ENCODE measurements around the gene CD300LD.

The CD300LD gene

GRCh38 chr17:74532115-74532514, 60.0 kb downstream of the CD300LD start:
- Histone ChIP-seq H3K4me3 (ENCODE audit: low read length) (no peak overlapping the region), H3K27me3 (ENCODE audit: control insufficient read depth, insufficient read depth, low read length) (no peaks in the 10 kb centered on the region), H3K9me3 (ENCODE audit: control insufficient read depth, low read length) (no peaks in the 10 kb centered on the region), H3K36me3 (ENCODE audit: control insufficient read depth, insufficient read depth, low read length) (no peaks in the 10 kb centered on the region), H3K9ac (ENCODE audit: low read length) (no peak overlapping the region), H3K4me1 (ENCODE audit: control insufficient read depth, insufficient read depth, low read length) (no peaks in the 10 kb centered on the region)

DNA sequence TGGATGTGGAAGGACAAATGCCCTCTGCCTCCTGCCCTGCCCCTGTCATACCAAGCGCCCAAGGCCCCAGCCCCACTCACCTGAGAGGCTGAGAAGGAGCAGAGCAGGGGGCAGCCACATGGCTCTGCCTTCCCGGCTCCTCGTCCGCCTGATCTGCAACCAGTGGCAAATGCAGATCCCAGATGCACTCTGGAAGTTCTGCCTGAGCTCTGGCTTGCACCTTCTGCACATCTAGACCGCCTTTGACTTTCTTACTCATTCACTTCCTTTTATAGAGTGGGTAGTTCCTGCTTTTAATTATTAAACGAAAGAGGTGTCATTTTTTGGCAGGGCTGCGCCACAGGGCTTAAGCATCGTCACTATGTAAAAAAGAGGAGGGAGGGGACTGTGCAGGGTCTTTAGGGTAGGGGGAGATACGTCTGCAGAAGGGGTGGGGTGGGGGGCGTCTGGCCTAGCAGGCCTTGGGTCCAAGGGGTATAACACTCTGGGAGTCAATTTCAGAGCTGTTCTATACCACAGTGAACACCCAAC, 60.8 kb downstream of the CD300LD start, which contains the start of gene CD300LB:
Gene CD300LB (minus strand): TSS at position 245 of the 531 bp plus-strand sequence. CDS start 125 bp downstream, at position 120.
- H3K4me3 ChIP-seq (ENCODE audit: low read length): no peak within 1 kb of the TSS
- H3K9me3 ChIP-seq (ENCODE audit: control insufficient read depth, low read length): no peaks in the 10 kb centered on the region
- H3K4me1 ChIP-seq (ENCODE audit: control insufficient read depth, insufficient read depth, low read length): no peaks in the 10 kb centered on the region
- no peaks in the 10 kb centered on the region for H3K27me3 ChIP-seq (ENCODE audit: control insufficient read depth, insufficient read depth, low read length)
- H3K36me3 ChIP-seq (ENCODE audit: control insufficient read depth, insufficient read depth, low read length): no peaks in the 10 kb centered on the region
- no peak within 1 kb of the TSS for H3K9ac ChIP-seq (ENCODE audit: low read length)

- H3K4me1 ChIP-seq (ENCODE audit: control insufficient read depth, insufficient read depth, low read length): no peaks in the 10 kb centered on the region
- H3K9me3 ChIP-seq (ENCODE audit: control insufficient read depth, low read length): no peaks in the 10 kb centered on the region
- no peaks in the 10 kb centered on the region for H3K27me3 ChIP-seq (ENCODE audit: control insufficient read depth, insufficient read depth, low read length)
- H3K36me3 ChIP-seq (ENCODE audit: control insufficient read depth, insufficient read depth, low read length): no peaks in the 10 kb centered on the region
- H3K9ac ChIP-seq (ENCODE audit: low read length): no peak overlapping the region
- no peak overlapping the region for H3K4me3 ChIP-seq (ENCODE audit: low read length)
Measured at GRCh38 chr17:74530831-74531150, 61.3 kb downstream of the CD300LD start.
